ENCODE measurements around the gene GSTM1. TPM values are rescaled to one million over a fixed set of nuclear protein-coding genes. Genes with fewer than 3 reads are reported as not detected.
A peak's percentile ranks its signal among the peaks of the same experiment; 100 is the strongest.

GSTM1 gene
- total and polyA plus RNA-seq, 11 donors, result 0.10 to 60.0 (median 26.8) TPM; not detected in 4

GRCh38 chr1:109716570-109717090 lies 29.0 kb downstream of the GSTM1 start:
- WGBS, 4 donors, result 62 to 76% (median 69%) methylated on average over 3 of the region's 3 CpGs
- no peak for DNase-seq
- Histone ChIP-seq H3K27ac (peak overlapping the region in 1 of 12 donors; percentile 19), H3K4me1 (peaks cover 0 to 8% (median 0%) of the 10 kb centered on the region in 12 donors), H3K4me3 (no peak overlapping the region), H3K27me3 (peaks cover 0 to 7% (median 0%) of the 10 kb centered on the region in 9 donors), H3K36me3 (no peaks in the 10 kb centered on the region), H3K9me3 (no peaks in the 10 kb centered on the region)
- TF ChIP-seq CTCF (IDR thresholded peaks at IDR 0.05) (no peak), POLR2A (IDR thresholded peaks at IDR 0.05) (no peak)
- peak in 1 of 4 donors; percentile 14 for ATAC-seq
- intact Hi-C loops (cut with DNase I), result loop anchor here in 4 of 10 donors (2.0 to 5.0 kb wide), 2 partner anchors 56 kb away; no protein-coding TSS in a partner anchor

- TF ChIP-seq CTCF (IDR thresholded peaks at IDR 0.05) (no peak), POLR2A (IDR thresholded peaks at IDR 0.05) (no peak)
- Histone ChIP-seq H3K4me1 (peaks cover 0 to 8% (median 0%) of the 10 kb centered on the region in 12 donors), H3K4me3 (no peak overlapping the region), H3K27me3 (no peaks in the 10 kb centered on the region), H3K9me3 (no peaks in the 10 kb centered on the region), H3K36me3 (no peaks in the 10 kb centered on the region), H3K27ac (no peak overlapping the region)
- ATAC-seq (no peak), DNase-seq (no peak)
- WGBS, 4 donors, result 84 to 92% (median 89%) methylated on average over 5 of the region's 5 CpGs
- intact Hi-C loops (cut with DNase I), result loop anchor here in 9 of 10 donors (1.0 to 5.0 kb wide), 3 partner anchors 55 to 56 kb away; no protein-coding TSS in a partner anchor
These were observed 30.1 kb downstream of the GSTM1 start for GRCh38 chr1:109717729-109718128.

- peak in 9 of 12 donors; percentile 4 to 43 (median 36) for TF ChIP-seq CTCF (IDR thresholded peaks at IDR 0.05)
- no peak for TF ChIP-seq POLR2A (IDR thresholded peaks at IDR 0.05)
- Histone ChIP-seq H3K27me3 (no peaks in the 10 kb centered on the region), H3K4me3 (no peak overlapping the region), H3K4me1 (peaks cover 0 to 8% (median 0%) of the 10 kb centered on the region in 12 donors), H3K27ac (no peak overlapping the region), H3K36me3 (no peaks in the 10 kb centered on the region), H3K9me3 (no peaks in the 10 kb centered on the region)
- DNase-seq (no peak), ATAC-seq (peak in 3 of 4 donors; percentile 64 to 69 (median 67))
- intact Hi-C loops (cut with DNase I), result loop anchor here in 8 of 10 donors (1.0 to 5.0 kb wide), 3 partner anchors 54 to 55 kb away; no protein-coding TSS in a partner anchor
- WGBS, 4 donors, result 84 to 92% (median 88%) methylated on average over 2 of the region's 2 CpGs
These were observed 30.9 kb downstream of the GSTM1 start for GRCh38 chr1:109718495-109718894.

GRCh38 chr1:109719337-109719837 lies 31.8 kb downstream of the GSTM1 start:
- intact Hi-C loops (cut with DNase I), result loop anchor here in 7 of 10 donors (2.0 to 5.0 kb wide), 2 partner anchors 53 kb away; no protein-coding TSS in a partner anchor
- no peaks in the 10 kb centered on the region for H3K36me3 ChIP-seq
- peaks cover 0 to 8% (median 0%) of the 10 kb centered on the region in 12 donors for H3K4me1 ChIP-seq
- no peaks in the 10 kb centered on the region for H3K9me3 ChIP-seq
- H3K27ac ChIP-seq, result no peak overlapping the region
- no peaks in the 10 kb centered on the region for H3K27me3 ChIP-seq
- H3K4me3 ChIP-seq, result no peak overlapping the region
- no peak for DNase-seq
- no peak for ATAC-seq
- TF ChIP-seq POLR2A (IDR thresholded peaks at IDR 0.05) (no peak), CTCF (IDR thresholded peaks at IDR 0.05) (no peak)
- WGBS, 4 donors, result 81 to 89% (median 83%) methylated on average over 5 of the region's 5 CpGs
